Duodenal mucosa (tissue), 2 donors: Measurements from ENCODE around the gene PLA2G4E.

Experiments used
- H3K27ac ChIP-seq: one replicate; pipeline ENCODE4 v1.7.0; 2013; ENCODE audit warnings: low read depth, low read length
- H3K27me3 ChIP-seq, 2 donors: one replicate each; pipeline ENCODE4 v1.7.0; 2013; ENCODE audit warnings: low read length in 2 of 2, control low read depth in 1 of 2; ENCODE audit not compliant: insufficient read depth in 2 of 2, control insufficient read depth in 1 of 2
- H3K36me3 ChIP-seq, 2 donors: one replicate each; pipeline ENCODE4 v1.7.0; 2013; ENCODE audit warnings: low read length in 2 of 2, control low read depth in 1 of 2; ENCODE audit not compliant: insufficient read depth in 2 of 2, control insufficient read depth in 1 of 2
- H3K4me1 ChIP-seq, 2 donors: one replicate each; pipeline ENCODE4 v1.7.0; 2013; ENCODE audit warnings: low read length in 2 of 2, control low read depth in 1 of 2; ENCODE audit not compliant: insufficient read depth in 2 of 2, control insufficient read depth in 1 of 2
- H3K4me3 ChIP-seq, 2 donors: one replicate each; pipeline ENCODE4 v1.7.0; 2013; ENCODE audit warnings: low read length in 2 of 2, low read depth in 1 of 2
- H3K9ac ChIP-seq, 2 donors: one replicate each; pipeline ENCODE4 v1.7.0; 2013; ENCODE audit warnings: low read length in 2 of 2, low read depth in 1 of 2
- H3K9me3 ChIP-seq, 2 donors: one replicate each; pipeline ENCODE4 v1.7.0; 2013; ENCODE audit warnings: low read length in 2 of 2, control low read depth in 1 of 2; ENCODE audit not compliant: control insufficient read depth in 1 of 2

Gene PLA2G4E

GRCh38 chr15:41993472-41994170 lies 27.2 kb downstream of the PLA2G4E start:
- Histone ChIP-seq H3K9me3 (no peaks in the 10 kb centered on the region), H3K4me3 (no peak overlapping the region), H3K27ac (no peak overlapping the region), H3K4me1 (no peaks in the 10 kb centered on the region), H3K27me3 (no peaks in the 10 kb centered on the region), H3K36me3 (no peaks in the 10 kb centered on the region), H3K9ac (no peak overlapping the region)

DNA sequence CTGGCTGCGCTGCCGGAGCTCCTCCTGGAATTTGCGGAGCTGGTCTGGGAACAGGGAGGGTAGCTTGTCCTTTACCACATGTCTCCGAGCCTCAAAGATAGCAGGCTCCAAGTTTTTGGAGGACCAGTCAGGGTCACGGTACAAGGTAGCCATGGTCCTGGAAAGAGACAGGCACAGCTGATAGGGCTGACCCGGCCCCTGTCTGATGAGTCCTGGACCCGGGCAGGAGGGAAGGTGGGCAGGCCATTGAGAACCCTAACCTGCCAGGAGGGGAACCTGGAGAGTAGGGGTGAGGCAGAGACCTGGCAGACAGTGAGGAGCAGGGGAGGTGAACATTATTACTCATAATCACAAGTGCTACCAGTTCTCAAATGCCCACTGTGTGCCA lies 28.0 kb downstream of the PLA2G4E start:
- H3K9me3 ChIP-seq: no peaks in the 10 kb centered on the region
- H3K27ac ChIP-seq: no peak overlapping the region
- H3K27me3 ChIP-seq: no peaks in the 10 kb centered on the region
- no peak overlapping the region for H3K9ac ChIP-seq
- H3K36me3 ChIP-seq: no peaks in the 10 kb centered on the region
- no peaks in the 10 kb centered on the region for H3K4me1 ChIP-seq
- H3K4me3 ChIP-seq: no peak overlapping the region

GRCh38 chr15:41992151-41992802 lies 28.6 kb downstream of the PLA2G4E start:
- no peaks in the 10 kb centered on the region for H3K4me1 ChIP-seq
- no peaks in the 10 kb centered on the region for H3K36me3 ChIP-seq
- no peak overlapping the region for H3K9ac ChIP-seq
- no peak overlapping the region for H3K4me3 ChIP-seq
- H3K27me3 ChIP-seq: no peaks in the 10 kb centered on the region
- H3K27ac ChIP-seq: no peak overlapping the region
- H3K9me3 ChIP-seq: no peaks in the 10 kb centered on the region

DNA sequence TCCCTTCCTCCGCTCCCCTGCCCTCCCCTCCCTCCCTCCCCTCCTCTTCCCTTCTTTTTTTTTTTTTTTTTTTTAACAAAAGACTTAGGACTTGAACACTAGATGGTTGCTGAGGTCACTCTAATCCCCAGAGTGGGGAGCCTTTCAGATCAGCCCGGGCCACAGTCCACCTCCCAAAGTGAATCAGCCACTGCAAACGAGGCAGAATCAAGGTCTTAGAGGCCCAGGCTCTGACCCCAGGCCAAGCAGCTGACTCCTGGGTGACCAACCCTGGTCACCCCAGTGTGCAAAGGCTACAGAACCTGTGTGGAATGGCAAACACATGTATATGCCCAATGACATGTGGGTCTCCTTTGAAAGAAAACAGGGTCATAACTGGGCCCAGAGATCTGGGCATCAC lies 30.2 kb downstream of the PLA2G4E start:
- Histone ChIP-seq H3K9me3 (no peaks in the 10 kb centered on the region), H3K27me3 (no peaks in the 10 kb centered on the region), H3K9ac (no peak overlapping the region)

DNA sequence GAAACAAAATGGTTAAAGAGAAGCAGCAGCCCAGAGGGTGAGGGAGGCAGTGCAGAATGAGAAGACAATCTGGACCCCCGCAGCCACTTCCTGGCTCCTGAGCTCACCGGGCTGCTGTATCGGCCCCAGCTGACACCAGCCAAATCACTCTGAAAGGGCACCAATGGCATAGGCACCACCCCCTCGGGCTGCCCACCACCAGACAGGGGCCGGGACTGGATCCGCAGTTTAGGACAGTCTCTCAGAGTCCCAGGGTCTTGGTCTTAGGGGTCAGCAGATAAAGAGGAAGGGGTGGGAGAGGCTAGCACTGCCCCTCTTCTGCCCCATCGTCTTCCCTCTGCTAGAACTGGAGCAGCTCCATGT lies 30.6 kb downstream of the PLA2G4E start:
- no peak overlapping the region for H3K27ac ChIP-seq
- H3K27me3 ChIP-seq: no peaks in the 10 kb centered on the region
- H3K9ac ChIP-seq: no peak overlapping the region
- H3K9me3 ChIP-seq: no peaks in the 10 kb centered on the region
- H3K4me3 ChIP-seq: no peak overlapping the region
- no peaks in the 10 kb centered on the region for H3K36me3 ChIP-seq
- no peaks in the 10 kb centered on the region for H3K4me1 ChIP-seq

More for the DNA sequence above, 30.2 kb downstream of the PLA2G4E start:
- no peaks in the 10 kb centered on the region for H3K4me1 ChIP-seq
- no peak overlapping the region for H3K27ac ChIP-seq
- H3K4me3 ChIP-seq: no peak overlapping the region
- H3K36me3 ChIP-seq: no peaks in the 10 kb centered on the region

DNA sequence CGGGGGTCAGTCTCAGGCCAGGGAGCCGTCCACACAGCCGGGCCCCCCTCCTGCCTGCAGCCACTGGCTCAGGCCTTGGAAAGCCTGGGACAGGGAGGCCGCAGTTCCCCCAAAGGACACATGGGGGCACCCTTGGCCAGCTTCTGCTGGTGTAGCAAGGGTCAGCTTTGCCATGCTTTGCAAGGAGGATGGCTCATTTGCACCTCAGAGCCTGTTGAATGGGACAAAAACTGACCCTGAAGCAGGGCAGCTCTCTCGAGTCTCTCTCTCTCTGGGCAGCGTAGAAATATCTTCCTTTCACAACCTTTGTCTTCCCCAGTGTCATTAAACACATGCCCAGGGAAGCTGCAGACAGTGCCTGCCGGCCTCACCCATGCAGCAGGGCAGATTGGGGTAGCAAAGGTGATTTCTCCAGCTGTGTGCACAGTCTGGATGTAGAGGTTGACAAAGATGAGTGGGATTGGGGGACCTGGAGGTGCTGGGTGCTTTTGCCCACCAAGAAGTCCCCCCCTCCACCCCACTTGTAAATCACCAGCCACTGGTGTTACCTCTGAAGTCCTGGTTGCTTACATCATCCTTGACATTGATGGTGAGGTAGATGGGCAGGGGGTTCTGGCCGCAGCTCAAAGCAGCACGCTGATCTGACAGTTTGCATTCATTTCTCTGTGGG lies 31.1 kb downstream of the PLA2G4E start:
- Histone ChIP-seq H3K27me3 (no peaks in the 10 kb centered on the region), H3K4me3 (no peak overlapping the region), H3K9ac (no peak overlapping the region), H3K27ac (no peak overlapping the region), H3K9me3 (no peaks in the 10 kb centered on the region), H3K4me1 (no peaks in the 10 kb centered on the region), H3K36me3 (no peaks in the 10 kb centered on the region)

DNA sequence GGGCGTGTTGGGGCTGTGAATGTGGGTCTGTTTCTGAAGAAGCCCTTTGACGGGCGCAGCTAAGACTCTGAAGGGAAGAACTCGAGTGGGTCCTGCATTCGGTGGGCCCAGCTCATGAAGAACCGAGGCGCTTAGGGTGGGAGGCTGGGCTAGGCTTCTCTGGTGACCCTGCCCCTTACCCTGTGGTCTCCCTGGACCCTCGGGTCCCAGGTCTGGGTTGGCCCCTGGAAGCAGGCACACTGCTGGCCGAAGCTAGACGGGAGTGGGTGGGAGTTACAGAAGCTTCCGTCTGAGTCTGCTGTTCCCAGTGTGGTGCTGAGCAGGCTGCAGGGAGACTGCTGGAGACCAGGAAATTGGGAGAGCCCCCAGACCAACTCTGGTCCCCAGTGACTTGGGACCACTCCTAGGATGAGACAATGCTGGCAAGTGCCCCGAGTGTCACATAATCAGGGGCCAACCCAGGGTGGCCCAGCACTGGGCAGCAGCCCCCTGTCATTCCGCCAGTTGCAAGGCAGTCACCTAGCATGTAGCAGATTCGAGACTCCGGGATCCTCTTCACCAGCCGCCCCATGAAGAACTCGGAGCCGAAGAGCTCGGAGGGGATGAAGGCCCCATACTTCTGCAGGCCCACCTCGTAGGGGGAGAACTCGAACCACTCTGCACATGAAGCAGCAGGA lies 31.8 kb downstream of the PLA2G4E start:
- Histone ChIP-seq H3K4me3 (no peak overlapping the region), H3K4me1 (no peaks in the 10 kb centered on the region), H3K9me3 (no peaks in the 10 kb centered on the region), H3K36me3 (no peaks in the 10 kb centered on the region), H3K9ac (no peak overlapping the region), H3K27me3 (no peaks in the 10 kb centered on the region), H3K27ac (no peak overlapping the region)

DNA sequence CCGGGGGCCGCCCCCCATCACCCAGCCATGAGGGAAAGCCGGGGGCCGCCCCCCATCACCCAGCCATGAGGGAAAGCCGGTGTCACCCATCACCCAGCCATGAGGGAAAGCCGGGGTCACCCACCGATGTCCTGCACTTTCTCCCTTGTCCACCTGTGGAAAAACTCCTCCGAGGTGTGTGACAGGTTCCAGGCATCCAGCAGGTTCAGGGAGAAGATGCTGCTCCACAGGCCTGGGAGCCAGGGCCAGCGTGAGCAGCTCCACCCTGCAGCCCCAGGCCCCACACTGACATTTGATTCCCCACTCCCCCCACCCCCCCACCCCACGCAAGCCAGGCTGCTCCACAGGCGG lies 32.9 kb downstream of the PLA2G4E start:
- H3K4me1 ChIP-seq: no peaks in the 10 kb centered on the region
- H3K9ac ChIP-seq: no peak overlapping the region
- H3K36me3 ChIP-seq: no peaks in the 10 kb centered on the region
- no peaks in the 10 kb centered on the region for H3K9me3 ChIP-seq
- no peak overlapping the region for H3K27ac ChIP-seq
- H3K27me3 ChIP-seq: no peaks in the 10 kb centered on the region
- H3K4me3 ChIP-seq: no peak overlapping the region

DNA sequence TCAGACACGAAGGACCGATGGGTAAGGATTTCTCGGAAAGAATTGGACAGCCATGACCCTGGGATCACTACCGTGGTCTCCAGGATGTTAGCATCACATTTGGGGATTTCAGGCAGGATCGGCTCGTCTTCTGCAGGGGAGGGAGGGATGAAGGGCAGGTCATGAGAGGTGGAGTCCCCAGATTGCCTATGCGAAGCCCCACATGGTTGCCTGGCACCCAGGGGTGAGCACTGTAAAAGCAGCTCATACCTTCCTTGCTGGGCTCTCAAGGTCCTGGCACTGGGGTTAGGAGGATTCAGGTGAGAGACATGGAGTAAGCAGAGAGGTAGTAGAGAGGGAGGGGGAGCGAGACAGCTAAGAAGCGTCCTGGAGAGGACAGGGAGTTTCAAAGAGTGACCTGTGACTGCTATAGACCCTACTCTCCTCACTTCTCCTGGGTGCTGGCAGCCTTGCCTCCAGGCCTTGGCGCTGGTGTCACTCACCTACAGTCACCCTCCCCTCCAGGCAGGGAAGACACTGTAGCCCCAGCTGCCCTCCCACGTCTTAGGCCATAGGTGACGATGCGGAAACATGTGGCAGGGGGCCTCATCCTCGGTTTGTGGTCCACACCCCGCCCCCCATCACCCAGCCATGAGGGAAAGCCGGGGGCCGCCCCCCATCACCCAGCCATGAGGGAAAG lies 33.5 kb downstream of the PLA2G4E start:
- no peaks in the 10 kb centered on the region for H3K27me3 ChIP-seq
- no peak overlapping the region for H3K27ac ChIP-seq
- no peak overlapping the region for H3K4me3 ChIP-seq

More for the DNA sequence above, 33.5 kb downstream of the PLA2G4E start:
- Histone ChIP-seq H3K36me3 (no peaks in the 10 kb centered on the region), H3K9me3 (no peaks in the 10 kb centered on the region), H3K4me1 (no peaks in the 10 kb centered on the region), H3K9ac (no peak overlapping the region)
